ENCODE results near the gene VCPKMT.

DNA sequence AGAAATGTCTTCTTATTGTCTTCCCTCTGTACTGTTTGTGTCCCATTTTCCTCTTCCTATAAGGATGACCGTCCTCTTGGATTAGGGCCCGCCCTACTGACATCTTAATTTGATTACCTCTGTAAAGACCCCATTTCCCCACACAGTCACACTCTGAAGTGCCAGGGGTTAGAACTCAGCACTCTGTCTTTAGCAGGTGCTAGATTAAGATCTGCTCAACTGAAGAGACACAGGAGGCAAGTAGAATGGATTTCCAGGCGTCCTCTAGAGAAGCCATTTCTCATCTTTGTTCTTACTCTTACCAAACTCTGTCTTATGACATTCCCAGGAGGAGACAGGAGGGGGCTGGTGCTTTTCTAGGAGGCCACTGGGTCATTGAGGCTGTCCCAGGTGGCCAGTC lies 50.8 kb downstream of the VCPKMT start:
- TF ChIP-seq, protein P1, sequence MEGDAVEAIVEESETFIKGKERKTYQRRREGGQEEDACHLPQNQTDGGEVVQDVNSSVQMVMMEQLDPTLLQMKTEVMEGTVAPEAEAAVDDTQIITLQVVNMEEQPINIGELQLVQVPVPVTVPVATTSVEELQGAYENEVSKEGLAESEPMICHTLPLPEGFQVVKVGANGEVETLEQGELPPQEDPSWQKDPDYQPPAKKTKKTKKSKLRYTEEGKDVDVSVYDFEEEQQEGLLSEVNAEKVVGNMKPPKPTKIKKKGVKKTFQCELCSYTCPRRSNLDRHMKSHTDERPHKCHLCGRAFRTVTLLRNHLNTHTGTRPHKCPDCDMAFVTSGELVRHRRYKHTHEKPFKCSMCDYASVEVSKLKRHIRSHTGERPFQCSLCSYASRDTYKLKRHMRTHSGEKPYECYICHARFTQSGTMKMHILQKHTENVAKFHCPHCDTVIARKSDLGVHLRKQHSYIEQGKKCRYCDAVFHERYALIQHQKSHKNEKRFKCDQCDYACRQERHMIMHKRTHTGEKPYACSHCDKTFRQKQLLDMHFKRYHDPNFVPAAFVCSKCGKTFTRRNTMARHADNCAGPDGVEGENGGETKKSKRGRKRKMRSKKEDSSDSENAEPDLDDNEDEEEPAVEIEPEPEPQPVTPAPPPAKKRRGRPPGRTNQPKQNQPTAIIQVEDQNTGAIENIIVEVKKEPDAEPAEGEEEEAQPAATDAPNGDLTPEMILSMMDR (IDR thresholded peaks at IDR 0.05; ENCODE audit: low read depth, low read length), result no peak
- no peak for TF ChIP-seq EZH2phosphoT487 (IDR thresholded peaks at IDR 0.05; ENCODE audit: low read depth)

All from OCI-LY3 (cell line).